Skeletal muscle cell (primary cell): ENCODE data around the gene LRTM2.
A peak's percentile ranks its signal among the peaks of the same experiment; 100 is the strongest.

Experiments
- DNase-seq: peaks from one replicate; pipeline ENCODE4 v3.0.0-alpha.2; 2010; ENCODE audit warnings: low read depth
- H3K4me3 ChIP-seq: 2 replicates; pipeline ENCODE4 v1.5.1; 2011; ENCODE audit warnings: low read depth, mild to moderate bottlenecking, control low read depth, low read length, moderate library complexity

The LRTM2 gene

DNA sequence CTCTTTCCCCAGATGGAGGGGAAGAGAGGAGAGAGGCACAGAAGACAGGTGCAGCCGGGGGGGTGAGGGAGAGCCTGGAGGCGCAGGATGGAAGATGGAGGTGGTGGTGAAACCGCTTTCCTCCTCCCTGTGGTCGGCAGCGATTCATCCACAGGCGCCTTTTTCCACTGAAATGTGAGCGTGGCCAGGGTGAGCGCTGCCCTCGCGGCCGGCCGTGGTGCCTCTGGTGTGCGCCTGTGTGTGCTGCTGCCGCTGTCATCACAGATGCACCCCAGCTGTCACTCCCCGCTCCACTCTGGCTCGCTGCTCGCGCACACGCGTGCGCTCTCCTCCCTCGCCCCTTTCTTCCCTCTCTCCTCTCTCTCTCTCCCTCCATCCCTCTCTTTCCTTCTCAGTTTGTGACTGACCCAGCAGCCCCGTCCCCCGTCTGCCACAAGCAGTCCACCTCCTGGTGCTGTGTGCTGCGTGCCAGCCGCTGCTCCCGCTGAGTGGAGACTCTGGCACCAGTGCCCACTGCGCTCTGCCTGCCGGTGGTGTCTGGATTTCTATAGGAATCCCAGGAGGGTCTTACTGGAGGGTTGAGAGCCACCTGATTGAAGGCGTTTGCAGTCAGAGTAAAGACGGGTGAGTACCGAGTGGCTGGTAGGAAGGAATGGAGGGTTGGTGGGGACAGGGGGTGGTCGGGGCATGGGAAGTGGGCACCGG is at the start of gene LRTM2:
TSS of gene LRTM2 (plus strand) at position 375 of the 705 bp plus-strand sequence. CDS start 7,584 bp downstream, outside the sequence.
- H3K4me3 ChIP-seq, result no peak within 1 kb of the TSS
- no peak for DNase-seq

DNA sequence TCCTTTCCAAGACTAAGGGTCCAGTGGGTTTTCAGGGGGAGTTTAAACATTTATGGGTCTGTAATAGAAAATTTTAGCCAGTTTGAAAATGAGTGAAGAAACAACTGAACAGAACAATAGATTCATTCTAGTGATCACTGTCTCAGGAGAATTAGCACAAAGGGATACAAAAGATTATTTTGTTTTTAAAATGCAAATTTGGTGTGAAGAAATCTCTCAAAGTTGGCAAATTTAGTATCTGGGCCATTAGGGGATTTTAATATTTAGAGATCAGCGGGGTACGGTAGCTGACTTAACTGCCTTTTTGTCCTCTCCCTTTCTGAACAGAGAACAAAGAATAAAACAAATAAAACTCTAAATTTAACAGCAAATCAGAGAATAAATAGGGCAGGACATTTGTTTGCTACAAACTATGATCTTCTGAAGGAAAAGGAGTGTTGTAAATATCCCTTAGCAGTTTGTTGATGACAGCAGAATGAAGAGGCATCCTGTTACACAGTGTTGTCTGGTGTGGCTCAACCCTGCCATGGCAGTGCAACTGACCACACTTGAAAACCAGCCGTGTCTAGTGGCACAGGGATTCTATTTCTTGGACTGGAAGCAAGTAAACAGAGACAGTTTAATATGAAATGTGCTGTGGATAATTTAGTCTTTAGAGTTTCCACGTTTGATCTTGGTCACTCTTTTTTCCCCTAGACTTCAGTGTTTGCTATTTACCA is 46.3 kb upstream of the LRTM2 start:
- H3K4me3 ChIP-seq, result no peak overlapping the region
- no peak for DNase-seq

DNA sequence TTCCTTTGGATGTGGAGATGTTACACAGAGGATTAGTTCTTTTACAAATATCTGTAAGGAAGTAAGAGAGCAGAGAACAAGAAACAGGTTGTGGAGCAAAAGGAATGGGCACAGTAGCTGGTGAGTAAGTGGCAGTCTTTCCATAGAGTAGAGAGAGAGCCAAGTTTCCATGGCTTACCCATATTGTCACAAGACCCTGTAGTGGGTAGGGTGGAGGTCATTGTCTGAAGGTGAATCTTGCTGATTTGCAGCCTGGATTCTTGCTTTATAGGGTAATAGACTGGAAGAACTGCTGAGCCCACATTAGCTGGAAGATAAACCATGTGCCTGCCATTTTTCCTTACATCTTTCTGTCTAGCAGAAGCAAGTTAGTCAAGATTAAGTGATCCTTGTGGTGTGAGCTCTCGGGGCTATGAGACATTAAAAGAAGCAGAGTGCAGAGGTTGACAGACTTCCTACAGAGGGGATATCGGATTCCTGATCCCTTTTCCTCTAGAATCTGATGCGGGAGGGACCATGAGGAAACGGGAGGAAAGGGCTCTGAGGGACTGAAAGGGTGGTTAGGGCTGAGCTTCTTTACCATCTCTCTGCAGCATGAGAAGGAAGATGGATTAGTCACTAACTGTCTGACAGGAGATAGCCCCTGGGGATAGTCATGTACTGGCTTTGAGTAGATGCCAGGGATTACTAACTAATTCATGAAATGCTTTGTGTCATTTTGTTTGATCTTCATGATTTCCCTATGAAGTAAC is 44.0 kb upstream of the LRTM2 start:
- H3K4me3 ChIP-seq, result no peak overlapping the region
- peak; percentile 73 for DNase-seq

DNA sequence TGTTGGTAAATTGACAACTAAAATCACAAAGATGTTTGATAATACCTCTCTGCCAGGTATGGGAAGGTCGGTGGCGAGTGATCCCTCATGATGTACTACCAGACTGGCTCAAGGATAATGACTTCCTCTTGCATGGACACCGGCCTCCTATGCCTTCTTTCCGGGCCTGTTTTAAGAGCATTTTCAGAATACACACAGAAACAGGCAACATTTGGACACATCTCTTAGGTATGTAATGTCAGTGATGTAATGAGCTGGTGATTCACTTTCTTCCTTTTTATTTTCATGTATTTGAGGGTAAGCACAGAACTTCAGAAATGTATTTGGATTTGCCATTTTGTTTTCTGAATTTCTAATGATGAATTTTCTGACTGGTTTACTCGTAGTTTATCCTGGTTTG is 42.6 kb upstream of the LRTM2 start:
- no peak for DNase-seq
- H3K4me3 ChIP-seq, result no peak overlapping the region

DNA sequence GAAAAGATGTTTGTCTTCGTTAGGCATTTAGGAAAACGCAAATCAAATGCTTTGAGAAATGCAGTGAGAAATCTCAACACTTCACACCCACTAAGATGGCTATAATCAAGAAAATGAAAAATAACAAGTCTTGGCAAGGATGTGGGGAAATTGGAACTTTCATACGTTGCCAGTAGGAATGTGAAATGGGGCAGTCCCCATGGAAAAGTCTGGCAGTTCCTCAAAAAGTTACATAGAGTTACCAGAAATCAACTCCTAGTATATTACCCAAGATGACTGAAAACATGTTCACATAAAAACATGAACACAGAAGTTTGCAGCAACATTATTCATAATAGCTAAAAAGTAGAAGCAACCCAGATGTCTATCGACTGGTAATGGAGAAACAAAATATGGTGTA is 41.5 kb upstream of the LRTM2 start:
- no peak for DNase-seq
- H3K4me3 ChIP-seq, result no peak overlapping the region

DNA sequence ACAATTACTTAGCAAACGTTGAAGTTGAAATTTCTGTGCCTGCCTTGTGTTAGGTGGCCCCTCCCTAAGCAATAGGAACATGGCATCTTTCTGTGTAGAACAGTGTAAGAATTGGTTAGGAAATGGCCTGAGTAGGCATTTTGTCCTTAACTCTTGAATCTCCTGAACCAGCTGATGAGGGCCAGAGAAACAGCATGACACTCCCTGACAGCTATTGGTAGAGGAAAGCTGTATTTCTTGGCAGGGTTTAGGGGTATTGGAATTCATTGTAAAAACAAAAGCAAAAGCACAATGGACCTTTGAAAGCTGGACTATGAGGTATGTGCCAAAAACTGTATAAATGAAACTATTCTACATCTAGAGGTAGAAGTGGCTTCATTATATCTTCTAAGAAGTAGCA is 40.6 kb upstream of the LRTM2 start:
- DNase-seq, result peak; percentile 65
- H3K4me3 ChIP-seq, result no peak overlapping the region

DNA sequence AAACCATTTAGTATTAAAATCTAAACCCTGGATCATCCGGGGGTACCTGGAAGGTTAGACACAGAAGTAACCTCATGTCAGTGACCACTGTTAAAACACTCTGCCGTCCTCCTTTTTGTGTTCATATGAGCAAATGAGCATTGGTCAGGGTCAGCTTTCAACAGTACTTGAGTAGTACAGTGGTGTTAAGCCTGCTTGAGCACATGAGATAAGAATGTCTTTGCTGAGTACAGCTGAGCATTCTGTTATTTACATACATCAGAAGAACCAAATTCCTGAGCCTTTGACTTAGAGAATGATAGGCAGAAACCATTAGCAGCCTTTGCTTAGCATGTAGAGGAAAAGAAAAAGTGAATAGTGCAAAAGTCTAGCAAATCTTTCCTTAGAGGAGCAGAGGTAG is 38.6 kb upstream of the LRTM2 start:
- DNase-seq, result no peak
- H3K4me3 ChIP-seq, result no peak overlapping the region

DNA sequence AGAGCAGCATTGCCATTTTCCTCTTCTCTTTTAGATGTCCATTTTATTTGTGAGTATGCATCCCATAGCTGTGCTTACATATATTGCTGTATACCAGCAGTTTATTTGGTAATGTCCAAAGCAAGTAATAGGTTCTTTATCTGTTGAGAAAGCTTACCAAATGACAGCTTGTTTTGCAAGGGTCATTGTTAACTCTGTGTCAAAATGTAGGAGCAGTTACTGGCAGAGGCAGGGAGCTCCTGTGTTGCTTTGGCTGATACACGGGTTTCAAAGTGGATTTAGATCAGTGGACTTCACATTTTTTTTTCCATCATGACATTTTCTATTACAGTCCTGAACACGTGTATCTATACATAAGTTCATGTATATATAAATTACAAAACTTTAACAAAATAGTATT is 38.1 kb upstream of the LRTM2 start:
- no peak overlapping the region for H3K4me3 ChIP-seq
- no peak for DNase-seq

DNA sequence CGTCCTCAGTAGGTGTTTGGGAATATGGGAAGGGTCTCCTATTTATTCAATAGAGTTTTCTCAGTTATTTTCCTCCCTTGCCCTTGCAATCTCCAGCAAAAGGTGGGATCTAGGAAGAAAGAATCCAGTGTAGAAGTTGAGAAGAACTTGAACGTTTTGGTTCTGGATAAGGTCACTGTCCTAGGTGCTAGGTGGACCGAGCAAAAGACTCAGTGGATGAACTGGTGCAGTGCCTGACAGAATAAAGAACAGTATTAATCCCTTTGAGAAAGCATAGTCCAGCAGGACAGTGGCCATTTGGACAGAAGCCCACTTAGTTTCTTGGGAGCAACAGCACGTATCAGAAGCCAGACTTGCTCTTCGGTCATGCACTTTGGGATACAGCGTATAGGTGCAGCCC is 32.7 kb upstream of the LRTM2 start:
- no peak overlapping the region for H3K4me3 ChIP-seq
- DNase-seq, result no peak

DNA sequence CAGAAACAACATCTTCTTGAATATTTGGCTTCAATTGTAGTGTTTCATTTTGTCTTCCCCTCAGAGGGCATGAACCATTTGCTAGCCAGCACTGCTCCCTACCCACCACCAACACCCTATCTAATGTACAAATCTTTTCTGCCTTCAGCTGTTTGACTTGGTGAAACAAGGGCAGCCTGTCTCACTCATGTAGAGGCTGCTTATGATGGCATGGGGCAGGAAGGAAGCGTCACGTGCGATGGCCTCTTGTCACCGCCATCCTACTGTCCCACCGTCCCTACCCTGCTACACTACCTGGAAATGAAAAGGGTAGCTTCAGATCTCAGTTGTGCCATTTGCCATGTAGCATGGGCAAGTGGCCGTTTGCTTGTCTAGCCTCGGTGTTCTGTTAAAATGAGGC is 29.9 kb upstream of the LRTM2 start:
- no peak overlapping the region for H3K4me3 ChIP-seq
- DNase-seq, result no peak

DNA sequence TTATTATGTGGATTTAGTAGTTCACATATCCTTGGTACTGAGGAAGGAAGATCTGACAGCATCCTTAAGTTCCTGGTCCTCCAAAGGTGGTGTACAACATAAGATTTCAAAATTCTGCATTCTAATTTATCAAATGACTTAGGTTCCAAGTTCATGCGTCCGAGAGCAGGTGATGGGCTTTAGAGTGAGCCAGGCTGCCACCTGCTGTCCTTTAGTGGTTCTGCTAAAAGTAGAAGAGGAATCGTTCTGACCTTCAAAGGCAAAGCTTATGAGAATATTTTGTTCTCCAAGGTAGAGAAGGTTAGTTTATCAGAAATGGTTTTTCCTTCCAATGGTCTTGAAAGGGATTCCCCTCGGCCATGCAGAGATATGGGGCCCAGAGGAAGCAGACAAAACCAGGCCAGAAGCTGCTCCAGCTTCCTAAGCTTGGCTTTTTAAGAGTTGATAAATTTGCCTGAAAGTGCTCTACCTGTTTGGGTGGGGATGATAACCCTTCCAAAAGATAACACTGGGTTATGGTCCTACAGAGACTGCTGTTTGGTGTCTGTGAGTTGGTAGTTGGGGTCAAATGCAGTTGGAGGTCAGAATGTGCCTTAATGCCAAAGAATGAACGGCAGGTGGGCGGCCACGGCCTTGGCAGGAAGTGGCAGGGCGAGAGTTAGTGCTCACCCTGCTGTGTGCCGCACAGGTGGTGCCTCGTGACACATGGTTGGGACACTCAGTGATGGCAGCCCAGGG is 29.1 kb upstream of the LRTM2 start:
- no peak overlapping the region for H3K4me3 ChIP-seq
- no peak for DNase-seq

- no peak for DNase-seq
- H3K4me3 ChIP-seq, result no peak overlapping the region
Measured at GRCh38 chr12:1792406-1792805, 28.0 kb upstream of the LRTM2 start.

DNA sequence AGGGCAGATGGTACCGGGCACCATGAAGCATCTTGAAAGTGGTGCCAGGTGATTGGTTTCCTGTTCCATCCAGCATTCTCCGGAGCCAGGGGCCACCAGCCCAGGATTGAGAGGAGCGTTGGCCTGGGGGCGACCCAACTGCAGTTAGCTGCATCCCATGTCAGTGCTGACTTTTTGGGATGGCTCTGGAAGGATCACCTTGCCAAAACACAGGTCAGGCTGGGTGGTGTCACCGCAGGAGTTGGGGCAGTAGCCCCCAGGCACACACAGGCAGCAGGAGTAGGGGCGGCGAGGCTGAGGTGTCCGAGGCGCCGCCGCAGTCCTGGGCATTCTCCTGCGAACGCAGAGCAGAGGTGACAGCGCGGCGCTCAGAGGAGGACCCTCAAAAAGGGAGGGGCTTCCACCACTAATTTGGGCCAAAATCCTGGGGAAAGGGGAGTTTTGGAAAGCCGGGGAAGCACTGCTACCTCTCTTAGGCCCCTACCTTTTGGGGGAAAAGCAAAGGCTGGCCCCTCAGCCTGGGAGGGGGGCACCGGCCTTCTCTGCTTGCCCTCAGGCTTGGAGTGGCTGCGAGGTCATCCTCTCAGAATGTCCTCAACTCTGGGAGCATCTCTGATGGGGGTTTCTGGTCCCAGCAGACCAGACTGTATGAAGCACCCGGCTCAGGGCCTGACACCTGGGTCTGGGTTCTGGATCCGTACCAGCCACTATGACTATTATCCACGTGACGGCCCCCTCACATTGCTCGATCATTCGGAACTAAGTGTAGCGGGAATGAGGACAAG is 26.7 kb upstream of the LRTM2 start:
- no peak overlapping the region for H3K4me3 ChIP-seq
- no peak for DNase-seq

DNA sequence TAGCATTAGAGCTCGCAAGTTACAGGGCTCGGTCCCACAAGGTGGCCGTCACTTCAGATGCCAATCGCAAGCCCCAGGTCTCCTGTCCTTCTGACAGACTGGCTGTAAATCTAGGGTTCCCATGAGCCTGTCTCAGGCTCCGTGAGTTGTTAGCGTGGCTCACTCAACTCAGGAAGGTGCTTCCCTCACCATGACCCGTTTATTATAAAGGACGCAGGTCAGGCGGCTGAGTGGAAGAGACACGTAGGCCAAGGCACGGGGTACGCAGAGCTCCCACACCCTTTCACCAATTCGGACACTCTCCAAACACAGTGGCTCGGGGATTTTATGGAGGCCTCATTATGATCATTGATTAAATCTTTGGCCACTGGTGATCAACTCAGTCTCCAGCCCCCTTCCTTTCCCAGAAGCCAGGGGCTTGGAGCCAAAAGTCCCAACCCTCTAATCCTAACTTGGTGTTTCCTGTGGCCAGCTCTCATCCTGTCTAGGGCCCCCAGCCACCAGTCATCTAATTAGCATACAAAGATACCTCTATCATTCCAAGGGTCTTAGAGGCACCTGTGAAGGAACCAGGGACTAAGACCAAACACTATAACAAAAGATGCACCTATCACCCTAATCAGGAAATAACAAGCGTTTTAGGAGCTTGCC is 25.8 kb upstream of the LRTM2 start:
- no peak for DNase-seq
- no peak overlapping the region for H3K4me3 ChIP-seq

GRCh38 chr12:1795221-1795784 is 25.1 kb upstream of the LRTM2 start:
- H3K4me3 ChIP-seq, result no peak overlapping the region
- DNase-seq, result no peak

- peak; percentile 42 for DNase-seq
- peak overlapping the region; percentile 47 for H3K4me3 ChIP-seq
Measured at GRCh38 chr12:1795785-1796514, 24.4 kb upstream of the LRTM2 start.

GRCh38 chr12:1796515-1797010 is 23.8 kb upstream of the LRTM2 start:
- peak overlapping the region; percentile 47 for H3K4me3 ChIP-seq
- no peak for DNase-seq
